ENCODE measurements around the gene NUP93. TPM values are rescaled to one million over a fixed set of nuclear protein-coding genes. Genes with fewer than 3 reads are reported as not detected.

NUP93 gene
- total and polyA plus RNA-seq, 2 donors, result 58.3 to 85.9 TPM

GRCh38 chr16:56701534-56701933 lies 28.4 kb upstream of the NUP93 start:
- H3K36me3 ChIP-seq (ENCODE audit: control insufficient read depth in 2 of 2, insufficient read depth in 2 of 2, low read length in 1 of 2), result no peaks in the 10 kb centered on the region
- H3K27me3 ChIP-seq (ENCODE audit: control insufficient read depth in 2 of 2, insufficient read depth in 1 of 2, low read length in 1 of 2), result peaks cover 0 to 3% of the 10 kb centered on the region in 2 donors
- no peak overlapping the region for H3K27ac ChIP-seq (ENCODE audit: low read depth in 1 of 2, low read length in 1 of 2)
- H3K4me1 ChIP-seq (ENCODE audit: control insufficient read depth in 2 of 2, insufficient read depth in 2 of 2, low read length in 2 of 2), result peaks cover 6 to 8% of the 10 kb centered on the region in 2 donors
- WGBS, result 95% methylated on average over 7 of the region's 7 CpGs
- no peak overlapping the region for H3K4me3 ChIP-seq (ENCODE audit: low read length in 2 of 2)
- H3K9me3 ChIP-seq (ENCODE audit: control insufficient read depth in 2 of 2, insufficient read depth in 1 of 2, low read length in 1 of 2), result peaks cover 2 to 6% of the 10 kb centered on the region in 2 donors
- DNase-seq (ENCODE audit: low read depth in 6 of 9, low spot score in 9 of 9), result no peak

DNA sequence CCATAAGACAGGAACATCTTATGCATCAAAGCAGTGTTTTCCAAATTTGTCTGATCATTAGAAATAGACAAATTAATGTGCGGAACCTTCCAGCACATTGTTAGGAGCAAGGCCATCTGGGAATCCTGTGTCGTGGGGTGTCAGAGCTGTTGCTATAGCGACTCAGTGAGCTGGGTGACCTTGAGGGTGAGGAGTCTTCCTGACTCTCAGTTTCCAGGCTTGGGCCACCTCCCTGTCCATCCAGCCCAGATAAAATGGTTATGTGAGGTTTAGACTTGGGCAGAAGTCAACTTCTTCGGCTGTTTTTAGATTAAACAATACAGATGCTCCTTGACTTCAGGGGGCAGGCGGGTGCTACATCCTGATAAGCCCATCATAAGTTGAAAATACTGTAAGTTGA lies 27.1 kb upstream of the NUP93 start:
- H3K27me3 ChIP-seq (ENCODE audit: control insufficient read depth in 2 of 2, insufficient read depth in 1 of 2, low read length in 1 of 2), result no peaks in the 10 kb centered on the region
- no peak overlapping the region for H3K27ac ChIP-seq (ENCODE audit: low read depth in 1 of 2, low read length in 1 of 2)
- WGBS, result 97% methylated on average over 5 of the region's 5 CpGs
- no peaks in the 10 kb centered on the region for H3K36me3 ChIP-seq (ENCODE audit: control insufficient read depth in 2 of 2, insufficient read depth in 2 of 2, low read length in 1 of 2)
- H3K4me1 ChIP-seq (ENCODE audit: control insufficient read depth in 2 of 2, insufficient read depth in 2 of 2, low read length in 2 of 2), result peaks cover 8 to 19% of the 10 kb centered on the region in 2 donors
- no peak overlapping the region for H3K4me3 ChIP-seq (ENCODE audit: low read length in 2 of 2)
- H3K9me3 ChIP-seq (ENCODE audit: control insufficient read depth in 2 of 2, insufficient read depth in 1 of 2, low read length in 1 of 2), result peaks cover 0 to under 1% of the 10 kb centered on the region in 2 donors
- no peak for DNase-seq (ENCODE audit: low read depth in 6 of 9, low spot score in 9 of 9)

- Histone ChIP-seq H3K27ac (ENCODE audit: low read depth in 1 of 2, low read length in 1 of 2) (peak overlapping the region; percentile 100), H3K36me3 (ENCODE audit: control insufficient read depth in 2 of 2, insufficient read depth in 2 of 2, low read length in 1 of 2) (no peaks in the 10 kb centered on the region), H3K27me3 (ENCODE audit: control insufficient read depth in 2 of 2, insufficient read depth in 1 of 2, low read length in 1 of 2) (no peaks in the 10 kb centered on the region), H3K4me1 (ENCODE audit: control insufficient read depth in 2 of 2, insufficient read depth in 2 of 2, low read length in 2 of 2) (peaks cover 17 to 47% of the 10 kb centered on the region in 2 donors), H3K4me3 (ENCODE audit: low read length in 2 of 2) (peak overlapping the region; percentile 70 to 71), H3K9me3 (ENCODE audit: control insufficient read depth in 2 of 2, insufficient read depth in 1 of 2, low read length in 1 of 2) (no peaks in the 10 kb centered on the region)
- peak; percentile 64 to 94 (median 78) for DNase-seq (ENCODE audit: low read depth in 6 of 9, low spot score in 9 of 9)
- WGBS, result 25% methylated on average over 13 of the region's 13 CpGs
These were observed 21.1 kb upstream of the NUP93 start for GRCh38 chr16:56708525-56709442.

GRCh38 chr16:56709443-56710040 lies 20.4 kb upstream of the NUP93 start:
- H3K9me3 ChIP-seq (ENCODE audit: control insufficient read depth in 2 of 2, insufficient read depth in 1 of 2, low read length in 1 of 2), result no peaks in the 10 kb centered on the region
- 65% methylated on average over 4 of the region's 4 CpGs for WGBS
- no peaks in the 10 kb centered on the region for H3K36me3 ChIP-seq (ENCODE audit: control insufficient read depth in 2 of 2, insufficient read depth in 2 of 2, low read length in 1 of 2)
- peak overlapping the region; percentile 100 for H3K27ac ChIP-seq (ENCODE audit: low read depth in 1 of 2, low read length in 1 of 2)
- H3K4me1 ChIP-seq (ENCODE audit: control insufficient read depth in 2 of 2, insufficient read depth in 2 of 2, low read length in 2 of 2), result peaks cover 17 to 47% of the 10 kb centered on the region in 2 donors
- peak overlapping the region; percentile 70 to 71 for H3K4me3 ChIP-seq (ENCODE audit: low read length in 2 of 2)
- DNase-seq (ENCODE audit: low read depth in 6 of 9, low spot score in 9 of 9), result peak in 1 of 9 donors; percentile 33
- H3K27me3 ChIP-seq (ENCODE audit: control insufficient read depth in 2 of 2, insufficient read depth in 1 of 2, low read length in 1 of 2), result no peaks in the 10 kb centered on the region

DNA sequence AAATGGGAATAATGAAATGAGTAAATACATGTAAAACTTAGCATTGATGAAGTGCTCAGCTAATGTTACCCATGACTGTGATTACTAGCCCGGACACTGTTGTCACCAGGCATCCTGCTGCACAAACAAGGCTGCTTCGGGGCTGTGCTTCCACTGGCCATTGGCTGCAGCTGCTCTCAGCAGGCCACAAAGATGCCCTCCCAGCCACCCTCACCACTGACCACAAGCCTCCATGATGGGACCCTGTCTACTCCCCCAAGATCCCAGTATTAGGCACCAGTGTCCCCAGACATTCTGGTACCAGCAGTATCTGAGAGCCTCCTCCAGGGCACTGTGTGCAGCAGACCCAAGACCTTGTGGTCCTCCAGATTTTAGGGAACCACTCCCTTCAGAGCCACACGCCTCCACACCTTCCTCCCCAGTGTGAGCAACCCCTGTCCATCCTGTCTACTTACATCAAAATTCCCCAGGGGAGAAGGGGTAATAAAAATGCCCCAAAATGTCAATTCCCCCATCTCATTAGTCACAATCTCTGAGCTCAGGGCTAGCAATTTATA lies 19.7 kb upstream of the NUP93 start:
- H3K27me3 ChIP-seq (ENCODE audit: control insufficient read depth in 2 of 2, insufficient read depth in 1 of 2, low read length in 1 of 2), result no peaks in the 10 kb centered on the region
- peak overlapping the region; percentile 100 for H3K27ac ChIP-seq (ENCODE audit: low read depth in 1 of 2, low read length in 1 of 2)
- H3K4me3 ChIP-seq (ENCODE audit: low read length in 2 of 2), result peak overlapping the region; percentile 70 to 71
- WGBS, result over 99% methylated on average over 3 of the region's 3 CpGs
- peaks cover 17 to 44% of the 10 kb centered on the region in 2 donors for H3K4me1 ChIP-seq (ENCODE audit: control insufficient read depth in 2 of 2, insufficient read depth in 2 of 2, low read length in 2 of 2)
- H3K9me3 ChIP-seq (ENCODE audit: control insufficient read depth in 2 of 2, insufficient read depth in 1 of 2, low read length in 1 of 2), result no peaks in the 10 kb centered on the region
- DNase-seq (ENCODE audit: low read depth in 6 of 9, low spot score in 9 of 9), result no peak
- H3K36me3 ChIP-seq (ENCODE audit: control insufficient read depth in 2 of 2, insufficient read depth in 2 of 2, low read length in 1 of 2), result no peaks in the 10 kb centered on the region

DNA sequence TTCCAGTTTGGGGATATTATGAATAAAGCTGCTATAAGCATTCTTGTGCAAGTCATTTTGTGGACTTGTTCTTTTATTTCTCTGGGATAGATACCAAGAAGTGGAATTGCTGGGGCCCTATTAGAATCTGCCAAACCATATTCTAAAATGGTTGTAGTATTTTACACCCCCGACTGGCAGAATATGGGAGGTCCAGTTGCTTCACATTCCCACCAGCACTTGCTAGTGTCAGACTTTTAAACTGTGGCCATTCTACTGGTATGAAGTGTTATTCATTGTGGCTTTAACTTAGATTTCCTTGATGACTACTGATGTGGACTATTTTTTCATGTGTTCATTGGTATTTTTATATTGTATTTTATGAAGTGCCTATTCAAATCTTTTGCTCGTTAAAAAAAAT lies 18.1 kb upstream of the NUP93 start:
- no peak for DNase-seq (ENCODE audit: low read depth in 6 of 9, low spot score in 9 of 9)
- no peaks in the 10 kb centered on the region for H3K9me3 ChIP-seq (ENCODE audit: control insufficient read depth in 2 of 2, insufficient read depth in 1 of 2, low read length in 1 of 2)
- no peaks in the 10 kb centered on the region for H3K36me3 ChIP-seq (ENCODE audit: control insufficient read depth in 2 of 2, insufficient read depth in 2 of 2, low read length in 1 of 2)
- H3K4me1 ChIP-seq (ENCODE audit: control insufficient read depth in 2 of 2, insufficient read depth in 2 of 2, low read length in 2 of 2), result peaks cover 17 to 40% of the 10 kb centered on the region in 2 donors
- WGBS, result 98% methylated on average over 2 of the region's 2 CpGs
- no peak overlapping the region for H3K27ac ChIP-seq (ENCODE audit: low read depth in 1 of 2, low read length in 1 of 2)
- no peak overlapping the region for H3K4me3 ChIP-seq (ENCODE audit: low read length in 2 of 2)
- H3K27me3 ChIP-seq (ENCODE audit: control insufficient read depth in 2 of 2, insufficient read depth in 1 of 2, low read length in 1 of 2), result no peaks in the 10 kb centered on the region

- Histone ChIP-seq H3K27ac (ENCODE audit: low read depth in 1 of 2, low read length in 1 of 2) (no peak overlapping the region), H3K36me3 (ENCODE audit: control insufficient read depth in 2 of 2, insufficient read depth in 2 of 2, low read length in 1 of 2) (no peaks in the 10 kb centered on the region), H3K9me3 (ENCODE audit: control insufficient read depth in 2 of 2, insufficient read depth in 1 of 2, low read length in 1 of 2) (no peaks in the 10 kb centered on the region), H3K4me1 (ENCODE audit: control insufficient read depth in 2 of 2, insufficient read depth in 2 of 2, low read length in 2 of 2) (peaks cover 10 to 23% of the 10 kb centered on the region in 2 donors), H3K27me3 (ENCODE audit: control insufficient read depth in 2 of 2, insufficient read depth in 1 of 2, low read length in 1 of 2) (no peaks in the 10 kb centered on the region), H3K4me3 (ENCODE audit: low read length in 2 of 2) (no peak overlapping the region)
- WGBS, result 96% methylated on average over 2 of the region's 2 CpGs
- DNase-seq (ENCODE audit: low read depth in 6 of 9, low spot score in 9 of 9), result no peak
These were observed 16.1 kb upstream of the NUP93 start for GRCh38 chr16:56713794-56714193.

- no peak overlapping the region for H3K27ac ChIP-seq (ENCODE audit: low read depth in 1 of 2, low read length in 1 of 2)
- peaks cover 10% of the 10 kb centered on the region in 2 donors for H3K4me1 ChIP-seq (ENCODE audit: control insufficient read depth in 2 of 2, insufficient read depth in 2 of 2, low read length in 2 of 2)
- no peaks in the 10 kb centered on the region for H3K9me3 ChIP-seq (ENCODE audit: control insufficient read depth in 2 of 2, insufficient read depth in 1 of 2, low read length in 1 of 2)
- DNase-seq (ENCODE audit: low read depth in 6 of 9, low spot score in 9 of 9), result no peak
- no peaks in the 10 kb centered on the region for H3K27me3 ChIP-seq (ENCODE audit: control insufficient read depth in 2 of 2, insufficient read depth in 1 of 2, low read length in 1 of 2)
- no peaks in the 10 kb centered on the region for H3K36me3 ChIP-seq (ENCODE audit: control insufficient read depth in 2 of 2, insufficient read depth in 2 of 2, low read length in 1 of 2)
- WGBS, result 92% methylated on average over 4 of the region's 4 CpGs
- H3K4me3 ChIP-seq (ENCODE audit: low read length in 2 of 2), result no peak overlapping the region
These were observed 14.8 kb upstream of the NUP93 start for GRCh38 chr16:56715126-56715525.

DNA sequence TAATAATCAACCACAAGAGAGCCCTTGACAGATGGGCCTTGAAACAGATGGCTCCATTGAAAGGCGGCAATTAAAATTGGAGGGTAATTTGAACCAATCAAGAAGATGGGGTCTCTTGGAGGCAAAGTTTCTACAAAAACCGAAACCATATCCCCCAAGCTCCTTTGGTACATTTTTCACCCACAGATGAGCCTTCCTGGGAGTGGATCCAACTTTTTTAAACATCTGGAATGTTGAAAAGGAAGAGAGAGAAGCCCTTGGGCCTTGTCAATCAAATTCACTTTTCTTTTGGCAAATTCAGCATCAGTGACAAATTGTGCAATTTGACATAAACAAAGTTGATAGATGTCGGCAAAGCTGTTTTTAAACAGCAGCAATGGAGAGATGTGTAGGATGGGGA lies 13.2 kb upstream of the NUP93 start:
- no peak for DNase-seq (ENCODE audit: low read depth in 6 of 9, low spot score in 9 of 9)
- WGBS, result 93% methylated on average over 3 of the region's 3 CpGs

More for the DNA sequence above, 13.2 kb upstream of the NUP93 start:
- H3K36me3 ChIP-seq (ENCODE audit: control insufficient read depth in 2 of 2, insufficient read depth in 2 of 2, low read length in 1 of 2), result no peaks in the 10 kb centered on the region
- peaks cover 0 to 2% of the 10 kb centered on the region in 2 donors for H3K4me1 ChIP-seq (ENCODE audit: control insufficient read depth in 2 of 2, insufficient read depth in 2 of 2, low read length in 2 of 2)
- no peak overlapping the region for H3K27ac ChIP-seq (ENCODE audit: low read depth in 1 of 2, low read length in 1 of 2)
- no peaks in the 10 kb centered on the region for H3K9me3 ChIP-seq (ENCODE audit: control insufficient read depth in 2 of 2, insufficient read depth in 1 of 2, low read length in 1 of 2)
- no peaks in the 10 kb centered on the region for H3K27me3 ChIP-seq (ENCODE audit: control insufficient read depth in 2 of 2, insufficient read depth in 1 of 2, low read length in 1 of 2)
- no peak overlapping the region for H3K4me3 ChIP-seq (ENCODE audit: low read length in 2 of 2)

Measured in thymus (tissue), 11 donors.